HG02798 (cell line): ENCODE data around the gene ATAD2B.
A peak's percentile ranks its signal among the peaks of the same experiment; 100 is the strongest.
"Not testable (repeated sequence)": the region's sequence is repeated elsewhere in the genome, so short reads cannot be mapped to it uniquely, and the experiment has no call there.

Experiments used
- ATAC-seq: cut with Tn5 transposase; IDR thresholded peaks from one replicate; pipeline ENCODE4 v1.9.1; 2021; ENCODE audit warnings: mild to moderate bottlenecking; ENCODE audit not compliant: unreplicated experiment, poor library complexity

ATAD2B gene

GRCh38 chr2:23754970-23755369, 172.0 kb downstream of the ATAD2B start:
- ATAC-seq, result no peak

GRCh38 chr2:23753291-23754010, 173.5 kb downstream of the ATAD2B start:
- ATAC-seq, result no peak

GRCh38 chr2:23751747-23752265, 175.1 kb downstream of the ATAD2B start:
- no peak for ATAC-seq

- ATAC-seq, result peak; percentile 13
Observed at GRCh38 chr2:23746141-23746863, 180.6 kb downstream of the ATAD2B start.

- peak; percentile 73 for ATAC-seq
Observed at GRCh38 chr2:23745726-23746105, 181.2 kb downstream of the ATAD2B start.

GRCh38 chr2:23745068-23745725, 181.7 kb downstream of the ATAD2B start:
- peak; percentile 28 for ATAC-seq

GRCh38 chr2:23736783-23737182, 190.1 kb downstream of the ATAD2B start:
- ATAC-seq, result not testable (repeated sequence)

- ATAC-seq, result no peak
Observed at GRCh38 chr2:23734416-23734815, 192.5 kb downstream of the ATAD2B start.

GRCh38 chr2:23723029-23723428, 203.9 kb downstream of the ATAD2B start:
- not testable (repeated sequence) for ATAC-seq

- ATAC-seq, result no peak
Observed at GRCh38 chr2:23722255-23722654, 204.7 kb downstream of the ATAD2B start.

- no peak for ATAC-seq
Observed at GRCh38 chr2:23721454-23721826, 205.5 kb downstream of the ATAD2B start.

GRCh38 chr2:23720705-23721453, 206.0 kb downstream of the ATAD2B start:
- ATAC-seq, result no peak

GRCh38 chr2:23719716-23720115, 207.2 kb downstream of the ATAD2B start:
- no peak for ATAC-seq

GRCh38 chr2:23718931-23719700, 207.8 kb downstream of the ATAD2B start:
- no peak for ATAC-seq

- ATAC-seq, result no peak
Observed at GRCh38 chr2:23713351-23713750, 213.6 kb downstream of the ATAD2B start.

GRCh38 chr2:23712756-23713151, 214.2 kb downstream of the ATAD2B start:
- no peak for ATAC-seq

- no peak for ATAC-seq
Observed at GRCh38 chr2:23711979-23712755, 214.8 kb downstream of the ATAD2B start.

GRCh38 chr2:23709311-23709710, 217.6 kb downstream of the ATAD2B start:
- ATAC-seq, result no peak

- no peak for ATAC-seq
Observed at GRCh38 chr2:23708771-23709170, 218.2 kb downstream of the ATAD2B start.
